Loucy (cell line): ENCODE measurements around the gene TRMO.
A peak's percentile ranks its signal among the peaks of the same experiment; 100 is the strongest.

Source experiments
- H2AFZ ChIP-seq: fragments of 200-600 bp; sonication (generic); 2 replicates; pipeline ENCODE4 v1.6.0; 2016; ENCODE audit warnings: antibody characterized with exemption, mild to moderate bottlenecking, low read length, moderate library complexity
- H3F3A ChIP-seq: fragments of 200-600 bp; 2 replicates; pipeline ENCODE4 v1.6.0; 2016; ENCODE audit warnings: antibody characterized with exemption, low read depth, mild to moderate bottlenecking
- H3K27me3 ChIP-seq: fragments of 200-600 bp; sonication (generic); 2 replicates; pipeline ENCODE4 v1.6.1; 2014; ENCODE audit warnings: low read length, mild to moderate bottlenecking; ENCODE audit not compliant: insufficient read depth, poor library complexity, severe bottlenecking
- H3K36me3 ChIP-seq: fragments of 200-600 bp; sonication (generic); 2 replicates; pipeline ENCODE4 v1.6.1; 2016; ENCODE audit warnings: low read length; ENCODE audit not compliant: insufficient read depth
- H3K4me1 ChIP-seq: fragments of 200-600 bp; sonication (generic); 2 replicates; pipeline ENCODE4 v1.5.1; 2014; ENCODE audit warnings: low read length, mild to moderate bottlenecking; ENCODE audit not compliant: insufficient read depth, poor library complexity, severe bottlenecking
- H3K4me2 ChIP-seq: fragments of 200-600 bp; sonication (generic); 2 replicates; pipeline ENCODE4 v1.6.0; 2014; ENCODE audit warnings: antibody characterized with exemption, low read length, low read depth, mild to moderate bottlenecking; ENCODE audit not compliant: poor library complexity, severe bottlenecking
- H3K4me3 ChIP-seq: fragments of 200-600 bp; sonication (generic); 2 replicates; pipeline ENCODE4 v1.5.1; 2014; ENCODE audit warnings: low read length, mild to moderate bottlenecking, mixed read lengths; ENCODE audit not compliant: poor library complexity, severe bottlenecking
- H3K79me2 ChIP-seq: fragments of 200-600 bp; sonication (generic); 2 replicates; pipeline ENCODE4 v1.6.1; 2014; ENCODE audit warnings: low read length; ENCODE audit not compliant: insufficient read depth
- H3K9ac ChIP-seq: fragments of 200-600 bp; sonication (generic); 2 replicates; pipeline ENCODE4 v1.6.0; 2014; ENCODE audit warnings: mild to moderate bottlenecking, low read depth, low read length, moderate library complexity; ENCODE audit not compliant: poor library complexity, severe bottlenecking
- H3K9me2 ChIP-seq: fragments of 200-600 bp; sonication (generic); replicated peaks from 2 replicates; pipeline ENCODE4 v1.6.1; 2016; ENCODE audit warnings: low read depth, low read length, mixed read lengths
- H3K9me3 ChIP-seq: fragments of 200-600 bp; sonication (generic); 2 replicates; pipeline ENCODE4 v1.6.1; 2014; ENCODE audit warnings: mild to moderate bottlenecking, antibody characterized with exemption, low read length, low read depth; ENCODE audit not compliant: insufficient read depth
- H4K20me1 ChIP-seq: fragments of 200-600 bp; sonication (generic); 2 replicates; pipeline ENCODE4 v1.6.0; 2014; ENCODE audit warnings: antibody characterized with exemption, low read length, mild to moderate bottlenecking; ENCODE audit not compliant: insufficient read depth, poor library complexity, severe bottlenecking
- CTCF ChIP-seq: fragments of 200-600 bp; sonication (generic); conservative IDR thresholded peaks from 2 replicates; pipeline ENCODE4 v1.5.1; 2014; ENCODE audit warnings: mild to moderate bottlenecking, antibody characterized with exemption, low read length
- EZH2phosphoT487 ChIP-seq: fragments of 200-600 bp; IDR thresholded peaks from 2 replicates; pipeline ENCODE4 v1.6.1; 2018; ENCODE audit warnings: antibody characterized with exemption, mild to moderate bottlenecking, moderate library complexity, borderline replicate concordance

The TRMO gene

GRCh38 chr9:97930972-97931371 is 8.7 kb upstream of the TRMO start:
- Histone ChIP-seq H4K20me1 (peaks cover 17% of the 10 kb centered on the region), H3K4me3 (peak overlapping the region; percentile 70), H3K9me3 (no peaks in the 10 kb centered on the region)

DNA sequence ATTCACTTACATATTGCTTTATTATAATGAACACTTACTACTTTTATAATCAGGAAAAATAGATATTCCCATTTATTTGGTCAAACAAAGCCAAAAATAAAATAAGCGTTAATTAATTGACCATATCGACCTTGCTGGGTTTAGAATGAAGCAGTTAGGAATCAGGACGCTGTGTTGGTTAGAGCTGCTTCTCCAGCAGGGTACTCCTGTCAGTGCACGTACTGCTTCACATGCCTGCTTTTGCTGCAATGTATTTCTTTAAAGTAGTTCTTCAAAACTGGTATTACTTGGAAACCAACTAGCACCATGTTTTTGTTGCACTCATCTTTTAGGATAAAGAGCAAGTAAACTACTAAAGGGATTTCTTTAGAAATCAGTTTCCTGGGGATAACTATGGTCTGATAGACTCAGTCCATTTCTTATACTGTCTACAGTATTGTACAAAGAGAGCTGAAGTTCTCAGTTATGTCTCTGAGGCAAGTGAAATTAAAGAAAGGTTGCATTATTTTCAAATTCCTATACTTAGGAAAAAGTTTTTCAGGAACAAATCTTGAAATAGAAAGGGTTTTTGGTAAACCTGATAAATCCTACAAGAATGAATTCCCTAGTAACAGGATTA is 6.8 kb upstream of the TRMO start:
- H3K9ac ChIP-seq: peak overlapping the region; percentile 60
- H3K4me1 ChIP-seq: peaks cover 56% of the 10 kb centered on the region
- peak overlapping the region; percentile 81 for H3K4me2 ChIP-seq
- H3F3A ChIP-seq: peaks cover 13% of the 10 kb centered on the region; the same call in 1 of the 2 replicates
- peaks cover 74% of the 10 kb centered on the region for H3K79me2 ChIP-seq
- TF ChIP-seq CTCF (no peak), EZH2phosphoT487 (no peak)
- H3K9me2 ChIP-seq: no peaks in the 10 kb centered on the region
- H3K9me3 ChIP-seq: no peaks in the 10 kb centered on the region
- H4K20me1 ChIP-seq: peaks cover 17% of the 10 kb centered on the region
- no peak overlapping the region for H2AFZ ChIP-seq
- H3K27me3 ChIP-seq: no peaks in the 10 kb centered on the region
- peak overlapping the region; percentile 70 for H3K4me3 ChIP-seq
- H3K36me3 ChIP-seq: peaks cover 34% of the 10 kb centered on the region; the same call in 1 of the 2 replicates

More at GRCh38 chr9:97930972-97931371, 8.7 kb upstream of the TRMO start:
- no peaks in the 10 kb centered on the region for H3K27me3 ChIP-seq
- peaks cover 13% of the 10 kb centered on the region; the same call in 1 of the 2 replicates for H3F3A ChIP-seq
- no peaks in the 10 kb centered on the region for H3K9me2 ChIP-seq
- peaks cover 33% of the 10 kb centered on the region; the same call in 1 of the 2 replicates for H3K36me3 ChIP-seq
- H3K4me1 ChIP-seq: peaks cover 74% of the 10 kb centered on the region
- no peak overlapping the region for H2AFZ ChIP-seq
- H3K9ac ChIP-seq: peak overlapping the region; percentile 60
- peak overlapping the region; percentile 81 for H3K4me2 ChIP-seq
- TF ChIP-seq EZH2phosphoT487: no peak
- TF ChIP-seq CTCF: no peak
- H3K79me2 ChIP-seq: peaks cover 91% of the 10 kb centered on the region

GRCh38 chr9:97925497-97926334 is 3.4 kb upstream of the TRMO start:
- H3K27me3 ChIP-seq: no peaks in the 10 kb centered on the region
- H3K36me3 ChIP-seq: peaks cover 33% of the 10 kb centered on the region; the same call in 1 of the 2 replicates
- H2AFZ ChIP-seq: no peak overlapping the region
- peaks cover 13% of the 10 kb centered on the region for H4K20me1 ChIP-seq
- H3K4me2 ChIP-seq: peak overlapping the region; percentile 81
- no peaks in the 10 kb centered on the region for H3K9me3 ChIP-seq
- no peak overlapping the region for H3K9ac ChIP-seq
- H3K79me2 ChIP-seq: peaks cover 47% of the 10 kb centered on the region
- H3K4me1 ChIP-seq: peaks cover 36% of the 10 kb centered on the region
- H3F3A ChIP-seq: peaks cover 4% of the 10 kb centered on the region; the same call in 1 of the 2 replicates
- H3K4me3 ChIP-seq: no peak overlapping the region
- TF ChIP-seq EZH2phosphoT487 (no peak), CTCF (no peak)
- H3K9me2 ChIP-seq: no peaks in the 10 kb centered on the region
